Psoas muscle (tissue), 8 donors: ENCODE measurements around the gene SLC5A8. TPM values are rescaled to one million over a fixed set of nuclear protein-coding genes. Genes with fewer than 3 reads are reported as not detected.

Experiments used
- ATAC-seq, 4 donors: fragments of 200-7000 bp; cut with Tn5 transposase; one replicate each; pipeline ENCODE4 v1.9.1; 2020; ENCODE audit warnings: moderate library complexity in 3 of 4, mild to moderate bottlenecking in 2 of 4
- DNase-seq, 2 donors: peaks; one replicate each; pipeline ENCODE4 v3.0.0-alpha.2; 2020
- H3K27ac ChIP-seq: fragments of 200-600 bp; one replicate; pipeline ENCODE4 v1.8.0; 2022
- H3K27me3 ChIP-seq, 3 donors: fragments of 200-600 bp in 1 of 3; one replicate each; pipeline versions ENCODE4 v1.6.1 to v1.8.0; 2013 to 2022; ENCODE audit warnings: low read length in 2 of 3, mild to moderate bottlenecking in 2 of 3, moderate library complexity in 1 of 3; ENCODE audit not compliant: insufficient read depth in 3 of 3
- H3K36me3 ChIP-seq, 2 donors: fragments of 200-600 bp in 1 of 2; one replicate each; pipeline versions ENCODE4 v1.6.1 to v1.8.0; 2013 to 2022; ENCODE audit warnings: low read depth in 1 of 2, mild to moderate bottlenecking in 1 of 2, moderate library complexity in 1 of 2; ENCODE audit not compliant: insufficient read depth in 1 of 2
- H3K4me1 ChIP-seq: fragments of 200-600 bp; one replicate; pipeline ENCODE4 v1.8.0; 2022
- H3K4me3 ChIP-seq: fragments of 200-600 bp; one replicate; pipeline ENCODE4 v1.8.0; 2022; ENCODE audit warnings: mild to moderate bottlenecking
- H3K9me3 ChIP-seq: fragments of 200-600 bp; one replicate; pipeline ENCODE4 v1.8.0; 2022
- CTCF ChIP-seq: fragments of 200-600 bp; IDR thresholded peaks from one replicate; pipeline ENCODE4 v1.8.0; 2022; ENCODE audit warnings: antibody characterized with exemption
- WGBS, 3 donors: extraction: QIAGEN DNeasy Blood & Tissue Kit; methylation state at CpG; one replicate each; pipeline versions ENCODE4 v1.1.6 to v1.1.7; 2013; 5-methylcytosine and 5-hydroxymethylcytosine counted together
- intact Hi-C, 2 donors: fragments of 100-400 bp; cut with DNase I; formaldehyde crosslinking; loops; one replicate each; pipeline versions ENCODE4 v1.11.0 to v1.14.2; 2022
- long read RNA-seq, 2 donors: library from polyadenylated mRNA; unstranded; transcript quantifications; one replicate each; pipeline ENCODE4 v2.0.0, GENCODE V29; 2021
- polyA plus RNA-seq, 3 donors: library from polyadenylated mRNA; stranded (reverse); fragments of 200-250 nt; gene quantifications; one replicate each; pipeline ENCODE4 v1.2.3, GENCODE V29; 2013
- total RNA-seq, 4 donors: library from RNA; stranded (reverse); fragmentation: NEBNext Ultra II Directional in 2 of 4; extraction: Animal tissue kit (Norgen Biotek cat#: 25700) in 2 of 4; gene quantifications; one replicate each; pipeline versions ENCODE4 v1.2.1 to v1.2.4, GENCODE V29; 2021 to 2023
- donor health status: healthy with polysubstance abuse.
- donor health status: DM: no; HTN: no; CAD: no; lungs with moderate emphysema.
- donor health status: Bipolar disorder and iron deficiency.
- donor health status: healthy.
- donor health status: DM: yes; HTN: yes; CAD: no.
- donor health status: DM: no; HTN: no; CAD: no.
- donor health status: DM: no; HTN: no; CAD: no.
- donor health status: DM: yes; HTN: yes; CAD: no.

SLC5A8 gene, protein sequence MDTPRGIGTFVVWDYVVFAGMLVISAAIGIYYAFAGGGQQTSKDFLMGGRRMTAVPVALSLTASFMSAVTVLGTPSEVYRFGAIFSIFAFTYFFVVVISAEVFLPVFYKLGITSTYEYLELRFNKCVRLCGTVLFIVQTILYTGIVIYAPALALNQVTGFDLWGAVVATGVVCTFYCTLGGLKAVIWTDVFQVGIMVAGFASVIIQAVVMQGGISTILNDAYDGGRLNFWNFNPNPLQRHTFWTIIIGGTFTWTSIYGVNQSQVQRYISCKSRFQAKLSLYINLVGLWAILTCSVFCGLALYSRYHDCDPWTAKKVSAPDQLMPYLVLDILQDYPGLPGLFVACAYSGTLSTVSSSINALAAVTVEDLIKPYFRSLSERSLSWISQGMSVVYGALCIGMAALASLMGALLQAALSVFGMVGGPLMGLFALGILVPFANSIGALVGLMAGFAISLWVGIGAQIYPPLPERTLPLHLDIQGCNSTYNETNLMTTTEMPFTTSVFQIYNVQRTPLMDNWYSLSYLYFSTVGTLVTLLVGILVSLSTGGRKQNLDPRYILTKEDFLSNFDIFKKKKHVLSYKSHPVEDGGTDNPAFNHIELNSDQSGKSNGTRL
- total RNA-seq (not detected), polyA plus RNA-seq (not detected)
- long read RNA-seq, donor 1: 0 reads
- long read RNA-seq, donor 2: 0 reads

- Histone ChIP-seq H3K27ac (no peak within 1 kb of the TSS), H3K36me3 (no peaks in the 10 kb centered on the region), H3K9me3 (no peaks in the 10 kb centered on the region), H3K4me1 (no peaks in the 10 kb centered on the region), H3K27me3 (peaks cover 0 to 26% (median 5%) of the 10 kb centered on the region in 3 donors), H3K4me3 (no peak within 1 kb of the TSS)
- TF ChIP-seq CTCF: no peak
- no peak for DNase-seq
- WGBS, 3 donors: 5 to 6% (median 6%) methylated on average over 67 to 80 of the region's 80 CpGs
- ATAC-seq: no peak
- intact Hi-C loops: no loop called here
Measured at GRCh38 chr12:101209319-101210302, at the start of gene SLC5A8. TSS of gene SLC5A8 (minus strand) at chr12:101210238. CDS start at chr12:101209848, 390 bp downstream.

DNA sequence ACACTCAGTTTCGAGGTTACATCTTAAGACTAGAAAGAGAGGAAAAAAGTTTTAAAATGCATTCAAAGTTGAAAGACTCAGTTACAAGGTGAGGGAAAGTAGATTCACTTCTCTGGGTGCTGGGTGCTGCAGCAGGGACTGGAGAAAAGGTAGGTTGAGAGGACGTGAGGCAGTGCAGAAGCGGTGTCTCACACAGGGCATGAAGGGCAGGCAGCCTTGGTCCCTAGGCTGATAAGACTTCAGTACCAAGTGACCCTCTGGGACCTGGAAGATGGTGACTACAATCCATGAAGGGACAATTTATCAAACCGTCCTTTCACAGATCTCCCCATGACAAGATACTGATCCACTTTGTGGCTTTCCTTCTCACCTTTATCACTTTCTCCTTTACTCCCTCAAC lies 47.3 kb upstream of the SLC5A8 start:
- WGBS, 3 donors: 79 to 83% (median 80%) methylated on average over 4 of the region's 4 CpGs
- Histone ChIP-seq H3K9me3 (no peaks in the 10 kb centered on the region), H3K4me1 (no peaks in the 10 kb centered on the region), H3K27me3 (no peaks in the 10 kb centered on the region), H3K4me3 (no peak overlapping the region), H3K27ac (no peak overlapping the region), H3K36me3 (no peaks in the 10 kb centered on the region)
- ATAC-seq: no peak
- intact Hi-C loops: no loop called here
- no peak for DNase-seq
- TF ChIP-seq CTCF: no peak

DNA sequence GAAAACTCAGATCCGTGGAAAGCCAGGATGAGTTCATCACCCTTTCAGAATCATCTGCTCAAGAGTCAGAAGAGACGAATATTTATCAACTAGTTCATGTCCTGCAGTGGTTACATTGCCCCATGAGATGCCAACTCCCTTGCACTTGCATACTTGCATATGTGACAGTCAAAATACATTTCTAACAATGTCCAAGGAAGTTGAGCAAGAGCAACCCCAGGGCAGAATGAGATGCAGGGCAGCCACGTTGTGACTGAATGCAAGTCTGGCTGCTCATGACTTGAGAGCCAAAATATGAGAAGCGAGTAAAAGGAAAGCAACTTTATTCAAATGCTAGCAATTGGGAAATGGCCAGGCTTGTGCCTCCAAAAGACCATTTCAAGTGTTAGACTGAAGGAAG lies 46.2 kb upstream of the SLC5A8 start:
- no peak for ATAC-seq
- no peak for TF ChIP-seq CTCF
- WGBS, 3 donors: 54 to 55% (median 55%) methylated on average over 4 of the region's 4 CpGs
- no peak for DNase-seq
- intact Hi-C loops: no loop called here
- Histone ChIP-seq H3K4me3 (no peak overlapping the region), H3K36me3 (no peaks in the 10 kb centered on the region), H3K27me3 (no peaks in the 10 kb centered on the region), H3K9me3 (no peaks in the 10 kb centered on the region), H3K27ac (no peak overlapping the region), H3K4me1 (no peaks in the 10 kb centered on the region)

DNA sequence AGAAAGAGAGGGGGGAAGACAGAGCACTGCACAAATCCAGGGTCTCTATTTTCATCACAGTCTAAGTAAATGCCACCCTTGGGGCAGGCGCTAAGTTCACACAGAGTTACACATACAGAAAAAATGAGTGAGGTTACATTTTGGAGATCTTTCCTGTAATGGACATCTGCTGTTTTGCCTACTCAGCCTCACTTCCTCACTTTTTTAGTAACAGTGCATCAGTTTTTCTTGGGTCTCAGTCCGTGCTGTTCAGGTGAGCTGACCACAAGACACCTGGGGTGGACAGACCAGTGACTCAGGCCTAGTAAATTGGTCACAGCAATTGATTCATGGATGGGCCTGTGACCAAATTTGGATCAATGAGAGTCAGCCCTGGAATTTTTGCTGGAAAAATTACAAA lies 33.6 kb upstream of the SLC5A8 start:
- Histone ChIP-seq H3K9me3 (no peaks in the 10 kb centered on the region), H3K36me3 (no peaks in the 10 kb centered on the region), H3K4me3 (no peak overlapping the region), H3K4me1 (no peaks in the 10 kb centered on the region), H3K27me3 (no peaks in the 10 kb centered on the region), H3K27ac (no peak overlapping the region)
- WGBS, 3 donors: 79 to 81% (median 80%) methylated on average over 2 of the region's 2 CpGs
- ATAC-seq: no peak
- DNase-seq: no peak
- TF ChIP-seq CTCF: no peak
- intact Hi-C loops: no loop called here
